HepG2 (cell line): Measurements from ENCODE around the gene ETV6. TPM values are rescaled to one million over a fixed set of nuclear protein-coding genes. Genes with fewer than 3 reads are reported as not detected.

ENCODE experiments used
- ATAC-seq: fragments of 200-7000 bp; cut with Tn5 transposase; 3 replicates; pipeline ENCODE4 v1.9.1; 2020; ENCODE audit warnings: mild to moderate bottlenecking, moderate library complexity
- BruUV-seq: library from RNA; stranded (reverse); fragments of 400-500 nt; replicated peaks from 2 replicates; lab custom pipeline; 2021; lab: Mats Ljungman, UMichigan
- CTCF ChIA-PET: fragments of 300-600 bp; formaldehyde crosslinking; extraction: SDS; loops from one replicate; lab custom pipeline; 2021; ENCODE audit warnings: low total read pairs, inconsistent platforms, low intra/inter-chr PET ratio; lab: Yijun Ruan, JAX
- POLR2A ChIA-PET: fragments of 350-600 bp; sonication (Branson Sonifier 250); formaldehyde crosslinking; loops from one replicate; lab custom pipeline; 2020; ENCODE audit warnings: antibody characterized with exemption, inconsistent platforms; lab: Yijun Ruan, JAX
- DNase-seq: peaks from one replicate; pipeline ENCODE4 v3.0.0-alpha.2; 2015; ENCODE audit warnings: low spot score
- FAIRE-seq: peaks from 3 replicates; lab custom pipeline; 2011; peaks lifted over from hg19 to GRCh38; lab: Jason Lieb, UNC
- H2AFZ ChIP-seq: one replicate; pipeline ENCODE4 v1.6.1; 2011; ENCODE audit warnings: low read length, inconsistent platforms
- H3K27ac ChIP-seq: fragments of 300-600 bp; 3 replicates; pipeline ENCODE4 v1.8.0; 2011; ENCODE audit warnings: mixed run types, mild to moderate bottlenecking, mixed read lengths, low read length, inconsistent platforms; ENCODE audit not compliant: insufficient read depth; ENCODE audit errors: extremely low read length
- H3K27me3 ChIP-seq, 2 experiments: fragments of 200-600 bp in 1 of 2; 2 replicates in 1 of 2; 3 replicates in 1 of 2; pipeline versions ENCODE4 v1.6.0 to v1.8.0; 2011; ENCODE audit warnings: low read length in 2 of 2, mild to moderate bottlenecking in 2 of 2, moderate library complexity in 2 of 2, inconsistent platforms in 1 of 2; ENCODE audit not compliant: insufficient read depth in 2 of 2, control insufficient read depth in 1 of 2
- H3K36me3 ChIP-seq, 2 experiments: fragments of 200-600 bp in 1 of 2; replicated peaks in 1 of 2; 2 replicates in 1 of 2; 3 replicates in 1 of 2; pipeline versions ENCODE4 v1.5.1 to v1.8.0; 2011; ENCODE audit warnings: low read length in 2 of 2, inconsistent platforms in 1 of 2; ENCODE audit not compliant: insufficient read depth in 2 of 2, control insufficient read depth in 1 of 2
- H3K4me1 ChIP-seq: 2 replicates; pipeline ENCODE4 v1.5.1; 2012; ENCODE audit warnings: low read length, inconsistent platforms; ENCODE audit not compliant: insufficient read depth
- H3K4me2 ChIP-seq: 2 replicates; pipeline ENCODE4 v1.6.0; 2011; ENCODE audit warnings: low read depth, low read length, inconsistent platforms
- H3K4me3 ChIP-seq, 3 experiments: fragments of 200-600 bp in 1 of 3; sonication (generic), shearing (Covaris generic) in 1 of 3; replicated peaks in 1 of 3; 2 replicates each; pipeline ENCODE4 v1.5.1; 2011 to 2016; ENCODE audit warnings: low read length in 3 of 3, inconsistent platforms in 2 of 3, low read depth in 2 of 3, mild to moderate bottlenecking in 2 of 3, control low read depth in 1 of 3, mixed read lengths in 1 of 3; ENCODE audit not compliant: insufficient read depth in 1 of 3
- H3K79me2 ChIP-seq: one replicate; pipeline ENCODE4 v1.6.1; 2011; ENCODE audit warnings: low read length, inconsistent platforms; ENCODE audit not compliant: insufficient read depth
- H3K9ac ChIP-seq: 2 replicates; pipeline ENCODE4 v1.6.0; 2011; ENCODE audit warnings: mild to moderate bottlenecking, low read depth, low read length, inconsistent platforms; ENCODE audit not compliant: insufficient read depth
- H3K9me3 ChIP-seq: 2 replicates; pipeline ENCODE4 v1.5.1; 2012; ENCODE audit warnings: mild to moderate bottlenecking, low read length
- H4K20me1 ChIP-seq: 2 replicates; pipeline ENCODE4 v1.6.0; 2011; ENCODE audit warnings: inconsistent platforms, mild to moderate bottlenecking, low read length, moderate library complexity; ENCODE audit not compliant: insufficient read depth
- MYC ChIP-seq: sonication (generic); formaldehyde crosslinking; IDR thresholded peaks from 2 replicates; pipeline ENCODE4 v1.9.0; 2021; ENCODE audit warnings: missing genetic modification reagents, borderline replicate concordance
- TAF1 ChIP-seq: sonication (generic); formaldehyde crosslinking; IDR thresholded peaks from 2 replicates; pipeline ENCODE4 v1.4.0; 2020; ENCODE audit warnings: missing genetic modification reagents
- TFDP2 ChIP-seq: sonication (generic); formaldehyde crosslinking; IDR thresholded peaks from 2 replicates; pipeline ENCODE4 v1.4.0; 2020; ENCODE audit warnings: missing genetic modification reagents
- WGBS: methylation state at CpG from one replicate; pipeline ENCODE4 v1.1.6; 2017; ENCODE audit warnings: low lambda C conversion rate; 5-methylcytosine and 5-hydroxymethylcytosine counted together
- in situ Hi-C: cut with HindIII; loops from 2 replicates; pipeline ENCODE4 v1.10.0; 2017; ENCODE audit warnings: low pct_unique_long_range_greater_than_20kb; ENCODE audit not compliant: extremely low pct_ligation_motif_present
- intact Hi-C: fragments of 100-400 bp; cut with micrococcal nuclease; formaldehyde crosslinking; loops from one replicate; pipeline ENCODE4 v1.10.0; 2022; ENCODE audit not compliant: unreplicated experiment
- polyA plus RNA-seq, 8 experiments: library from polyadenylated mRNA; depleted of rRNA in 3 of 8; stranded (reverse) in 7 of 8; unstranded in 1 of 8; fragments of >200 nt; fragmentation: Illumina TruSeq in 4 of 8; extraction: Trizol in 4 of 8; gene quantifications; 2 replicates each; pipeline versions ENCODE4 v1.2.1 to v1.2.3, GENCODE V29; 2011 to 2016; ENCODE audit warnings: low read depth in 4 of 8, missing spikeins in 1 of 8, mixed read lengths in 1 of 8; ENCODE audit not compliant: insufficient read depth in 1 of 8
- total RNA-seq, 5 experiments: library from RNA; depleted of rRNA; stranded (reverse); fragments of >200 nt; fragmentation: Illumina TruSeq; extraction: Trizol; gene quantifications; 2 replicates each; pipeline ENCODE4 v1.2.3, GENCODE V29; 2016; ENCODE audit warnings: low read depth in 1 of 5
- TF ChIP-seq, protein P1 (sequence below): sonication (generic); formaldehyde crosslinking; IDR thresholded peaks from 2 replicates; pipeline ENCODE4 v1.4.0; 2020; ENCODE audit warnings: mild to moderate bottlenecking, missing genetic modification reagents
- TF ChIP-seq, protein P2 (sequence below): sonication (generic); formaldehyde crosslinking; IDR thresholded peaks from 2 replicates; pipeline ENCODE4 v1.5.0; 2020; ENCODE audit warnings: mild to moderate bottlenecking, missing genetic modification reagents
- TF ChIP-seq, protein P3 (sequence below): sonication (generic); formaldehyde crosslinking; IDR thresholded peaks from 2 replicates; pipeline ENCODE4 v1.4.0; 2020; ENCODE audit warnings: missing genetic modification reagents
- TF ChIP-seq, protein P4 (sequence below): fragments of 450-650 bp; IDR thresholded peaks from 2 replicates; pipeline ENCODE4 v1.6.1; 2017; ENCODE audit warnings: mild to moderate bottlenecking

ETV6 gene
- total and polyA plus RNA-seq, 2 of the 13 experiments (the other 11 are each of a cell fraction or from before 2014, with no cell fraction given) = 2.2 to 3.0 TPM

GRCh38 chr12:11753826-11754225 lies 104.4 kb downstream of the ETV6 start (continued):
- TF ChIP-seq, protein P1, sequence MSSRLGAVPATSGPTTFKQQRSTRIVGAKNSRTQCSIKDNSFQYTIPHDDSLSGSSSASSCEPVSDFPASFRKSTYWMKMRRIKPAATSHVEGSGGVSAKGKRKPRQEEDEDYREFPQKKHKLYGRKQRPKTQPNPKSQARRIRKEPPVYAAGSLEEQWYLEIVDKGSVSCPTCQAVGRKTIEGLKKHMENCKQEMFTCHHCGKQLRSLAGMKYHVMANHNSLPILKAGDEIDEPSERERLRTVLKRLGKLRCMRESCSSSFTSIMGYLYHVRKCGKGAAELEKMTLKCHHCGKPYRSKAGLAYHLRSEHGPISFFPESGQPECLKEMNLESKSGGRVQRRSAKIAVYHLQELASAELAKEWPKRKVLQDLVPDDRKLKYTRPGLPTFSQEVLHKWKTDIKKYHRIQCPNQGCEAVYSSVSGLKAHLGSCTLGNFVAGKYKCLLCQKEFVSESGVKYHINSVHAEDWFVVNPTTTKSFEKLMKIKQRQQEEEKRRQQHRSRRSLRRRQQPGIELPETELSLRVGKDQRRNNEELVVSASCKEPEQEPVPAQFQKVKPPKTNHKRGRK (CRISPR knock-in tag) = no peak

DNA sequence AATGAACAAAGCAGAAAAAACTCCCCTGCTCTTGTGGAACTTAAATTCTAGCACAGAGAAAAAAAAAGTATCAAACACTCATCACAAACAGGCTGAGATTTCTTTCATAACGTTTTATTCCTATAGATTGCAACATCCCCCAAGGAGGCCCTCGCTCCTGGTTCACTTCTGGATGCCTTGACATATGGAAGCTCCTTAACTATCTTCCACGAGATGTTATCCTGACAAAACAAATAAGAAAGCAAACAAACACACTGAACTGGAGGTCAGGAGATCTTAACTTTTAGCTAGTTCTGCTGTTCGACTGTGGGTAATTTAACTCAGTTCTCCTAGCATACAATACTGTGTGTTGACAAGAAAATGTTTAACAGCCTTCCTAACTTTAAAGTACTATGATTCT lies 104.8 kb downstream of the ETV6 start:
- Histone ChIP-seq H3K4me1 (no peaks in the 10 kb centered on the region), H3K79me2 (no peaks in the 10 kb centered on the region), H3K36me3 (no peaks in the 10 kb centered on the region; a peak in 1 of 5 replicates), H3K4me3 (no peak overlapping the region), H3K27me3 (no peaks in the 10 kb centered on the region), H3K27ac (no peak overlapping the region), H4K20me1 (no peaks in the 10 kb centered on the region), H3K4me2 (no peak overlapping the region), H2AFZ (no peak overlapping the region), H3K9ac (no peak overlapping the region), H3K9me3 (no peaks in the 10 kb centered on the region)
- TF ChIP-seq, protein P2, sequence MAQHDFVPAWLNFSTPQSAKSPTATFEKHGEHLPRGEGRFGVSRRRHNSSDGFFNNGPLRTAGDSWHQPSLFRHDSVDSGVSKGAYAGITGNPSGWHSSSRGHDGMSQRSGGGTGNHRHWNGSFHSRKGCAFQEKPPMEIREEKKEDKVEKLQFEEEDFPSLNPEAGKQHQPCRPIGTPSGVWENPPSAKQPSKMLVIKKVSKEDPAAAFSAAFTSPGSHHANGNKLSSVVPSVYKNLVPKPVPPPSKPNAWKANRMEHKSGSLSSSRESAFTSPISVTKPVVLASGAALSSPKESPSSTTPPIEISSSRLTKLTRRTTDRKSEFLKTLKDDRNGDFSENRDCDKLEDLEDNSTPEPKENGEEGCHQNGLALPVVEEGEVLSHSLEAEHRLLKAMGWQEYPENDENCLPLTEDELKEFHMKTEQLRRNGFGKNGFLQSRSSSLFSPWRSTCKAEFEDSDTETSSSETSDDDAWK (CRISPR knock-in tag) = no peak
- no peak for TF ChIP-seq TAF1 (CRISPR knock-in tag)
- TF ChIP-seq MYC (CRISPR knock-in tag) = no peak
- TF ChIP-seq, protein P3, sequence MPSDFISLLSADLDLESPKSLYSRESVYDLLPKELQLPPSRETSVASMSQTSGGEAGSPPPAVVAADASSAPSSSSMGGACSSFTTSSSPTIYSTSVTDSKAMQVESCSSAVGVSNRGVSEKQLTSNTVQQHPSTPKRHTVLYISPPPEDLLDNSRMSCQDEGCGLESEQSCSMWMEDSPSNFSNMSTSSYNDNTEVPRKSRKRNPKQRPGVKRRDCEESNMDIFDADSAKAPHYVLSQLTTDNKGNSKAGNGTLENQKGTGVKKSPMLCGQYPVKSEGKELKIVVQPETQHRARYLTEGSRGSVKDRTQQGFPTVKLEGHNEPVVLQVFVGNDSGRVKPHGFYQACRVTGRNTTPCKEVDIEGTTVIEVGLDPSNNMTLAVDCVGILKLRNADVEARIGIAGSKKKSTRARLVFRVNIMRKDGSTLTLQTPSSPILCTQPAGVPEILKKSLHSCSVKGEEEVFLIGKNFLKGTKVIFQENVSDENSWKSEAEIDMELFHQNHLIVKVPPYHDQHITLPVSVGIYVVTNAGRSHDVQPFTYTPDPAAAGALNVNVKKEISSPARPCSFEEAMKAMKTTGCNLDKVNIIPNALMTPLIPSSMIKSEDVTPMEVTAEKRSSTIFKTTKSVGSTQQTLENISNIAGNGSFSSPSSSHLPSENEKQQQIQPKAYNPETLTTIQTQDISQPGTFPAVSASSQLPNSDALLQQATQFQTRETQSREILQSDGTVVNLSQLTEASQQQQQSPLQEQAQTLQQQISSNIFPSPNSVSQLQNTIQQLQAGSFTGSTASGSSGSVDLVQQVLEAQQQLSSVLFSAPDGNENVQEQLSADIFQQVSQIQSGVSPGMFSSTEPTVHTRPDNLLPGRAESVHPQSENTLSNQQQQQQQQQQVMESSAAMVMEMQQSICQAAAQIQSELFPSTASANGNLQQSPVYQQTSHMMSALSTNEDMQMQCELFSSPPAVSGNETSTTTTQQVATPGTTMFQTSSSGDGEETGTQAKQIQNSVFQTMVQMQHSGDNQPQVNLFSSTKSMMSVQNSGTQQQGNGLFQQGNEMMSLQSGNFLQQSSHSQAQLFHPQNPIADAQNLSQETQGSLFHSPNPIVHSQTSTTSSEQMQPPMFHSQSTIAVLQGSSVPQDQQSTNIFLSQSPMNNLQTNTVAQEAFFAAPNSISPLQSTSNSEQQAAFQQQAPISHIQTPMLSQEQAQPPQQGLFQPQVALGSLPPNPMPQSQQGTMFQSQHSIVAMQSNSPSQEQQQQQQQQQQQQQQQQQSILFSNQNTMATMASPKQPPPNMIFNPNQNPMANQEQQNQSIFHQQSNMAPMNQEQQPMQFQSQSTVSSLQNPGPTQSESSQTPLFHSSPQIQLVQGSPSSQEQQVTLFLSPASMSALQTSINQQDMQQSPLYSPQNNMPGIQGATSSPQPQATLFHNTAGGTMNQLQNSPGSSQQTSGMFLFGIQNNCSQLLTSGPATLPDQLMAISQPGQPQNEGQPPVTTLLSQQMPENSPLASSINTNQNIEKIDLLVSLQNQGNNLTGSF (CRISPR knock-in tag) = no peak
- no peak for TF ChIP-seq TFDP2 (CRISPR knock-in tag)
- TF ChIP-seq, protein P4, sequence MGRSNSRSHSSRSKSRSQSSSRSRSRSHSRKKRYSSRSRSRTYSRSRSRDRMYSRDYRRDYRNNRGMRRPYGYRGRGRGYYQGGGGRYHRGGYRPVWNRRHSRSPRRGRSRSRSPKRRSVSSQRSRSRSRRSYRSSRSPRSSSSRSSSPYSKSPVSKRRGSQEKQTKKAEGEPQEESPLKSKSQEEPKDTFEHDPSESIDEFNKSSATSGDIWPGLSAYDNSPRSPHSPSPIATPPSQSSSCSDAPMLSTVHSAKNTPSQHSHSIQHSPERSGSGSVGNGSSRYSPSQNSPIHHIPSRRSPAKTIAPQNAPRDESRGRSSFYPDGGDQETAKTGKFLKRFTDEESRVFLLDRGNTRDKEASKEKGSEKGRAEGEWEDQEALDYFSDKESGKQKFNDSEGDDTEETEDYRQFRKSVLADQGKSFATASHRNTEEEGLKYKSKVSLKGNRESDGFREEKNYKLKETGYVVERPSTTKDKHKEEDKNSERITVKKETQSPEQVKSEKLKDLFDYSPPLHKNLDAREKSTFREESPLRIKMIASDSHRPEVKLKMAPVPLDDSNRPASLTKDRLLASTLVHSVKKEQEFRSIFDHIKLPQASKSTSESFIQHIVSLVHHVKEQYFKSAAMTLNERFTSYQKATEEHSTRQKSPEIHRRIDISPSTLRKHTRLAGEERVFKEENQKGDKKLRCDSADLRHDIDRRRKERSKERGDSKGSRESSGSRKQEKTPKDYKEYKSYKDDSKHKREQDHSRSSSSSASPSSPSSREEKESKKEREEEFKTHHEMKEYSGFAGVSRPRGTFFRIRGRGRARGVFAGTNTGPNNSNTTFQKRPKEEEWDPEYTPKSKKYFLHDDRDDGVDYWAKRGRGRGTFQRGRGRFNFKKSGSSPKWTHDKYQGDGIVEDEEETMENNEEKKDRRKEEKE = no peak
- no peak for FAIRE-seq
- BruUV-seq = no TSS peak
- POLR2A ChIA-PET = no interaction called here
- 74% methylated on average over 4 of the region's 4 CpGs for WGBS
- CTCF ChIA-PET = no interaction called here
- intact Hi-C loops = no loop called here
- no peak for ATAC-seq
- DNase-seq = no peak
- in situ Hi-C loops = no loop called here
